ENCODE measurements around the gene CDNF.

- TF ChIP-seq SP1 (IDR thresholded peaks at IDR 0.05) (no peak), HDGF (IDR thresholded peaks at IDR 0.05; ENCODE audit: borderline replicate concordance) (no peak), LEF1 (IDR thresholded peaks at IDR 0.05; ENCODE audit: borderline replicate concordance) (no peak), FOXA1 (IDR thresholded peaks at IDR 0.05) (no peak), NFRKB (IDR thresholded peaks at IDR 0.05) (no peak), PKNOX1 (IDR thresholded peaks at IDR 0.05) (no peak), BHLHE40 (IDR thresholded peaks at IDR 0.05; ENCODE audit: borderline replicate concordance) (no peak), ARNT (IDR thresholded peaks at IDR 0.05) (no peak), FOXM1 (IDR thresholded peaks at IDR 0.05; ENCODE audit: borderline replicate concordance) (no peak)
Observed at GRCh38 chr10:14859043-14859442, 21.2 kb upstream of the CDNF start.
